IMR-90 (cell line): ENCODE results near the gene TBATA. TPM values are rescaled to one million over a fixed set of nuclear protein-coding genes. Genes with fewer than 3 reads are reported as not detected.

Source experiments
- ATAC-seq: fragments of 200-7000 bp; cut with Tn5 transposase; 2 replicates; pipeline ENCODE4 v1.9.1; 2020; ENCODE audit warnings: low read depth, mild to moderate bottlenecking, moderate library complexity
- BruUV-seq: library from RNA; stranded (reverse); fragments of 400-500 nt; replicated peaks from 2 replicates; lab custom pipeline; 2021; lab: Mats Ljungman, UMichigan
- CTCF ChIA-PET: fragments of 300-600 bp; formaldehyde crosslinking; extraction: SDS; loops from one replicate; lab custom pipeline; 2021; ENCODE audit warnings: antibody characterized with exemption; lab: Yijun Ruan, JAX
- POLR2A ChIA-PET: fragments of 300-600 bp; sonication (Branson Sonifier 250); formaldehyde crosslinking; loops from one replicate; lab custom pipeline; 2022; ENCODE audit warnings: antibody characterized with exemption; ENCODE audit not compliant: unreplicated experiment; lab: Charles Lee
- DNase-seq: peaks from one replicate; pipeline ENCODE4 v3.0.0; 2013
- H2AFZ ChIP-seq: replicated peaks from 2 replicates; pipeline ENCODE3; 2013; ENCODE audit warnings: low read length, mild to moderate bottlenecking; ENCODE audit not compliant: poor library complexity
- H2AK5ac ChIP-seq: 2 replicates; pipeline ENCODE4 v1.6.1; 2013; ENCODE audit warnings: low read depth, low read length, inconsistent platforms
- H2AK9ac ChIP-seq: replicated peaks from 2 replicates; pipeline ENCODE3; 2013; ENCODE audit warnings: mild to moderate bottlenecking, low read depth, low read length, moderate library complexity; ENCODE audit not compliant: poor library complexity
- H2BK120ac ChIP-seq: 2 replicates; pipeline ENCODE4 v1.6.1; 2013; ENCODE audit warnings: low read depth, low read length, inconsistent platforms
- H2BK15ac ChIP-seq: 3 replicates; pipeline ENCODE4 v1.6.1; 2013; ENCODE audit warnings: low read depth, low read length, inconsistent platforms
- H2BK20ac ChIP-seq: 2 replicates; pipeline ENCODE4 v1.6.1; 2013; ENCODE audit warnings: low read depth, mild to moderate bottlenecking, inconsistent platforms, low read length, moderate library complexity
- H2BK5ac ChIP-seq: 2 replicates; pipeline ENCODE4 v1.6.1; 2013; ENCODE audit warnings: mild to moderate bottlenecking, low read depth, low read length, inconsistent platforms; ENCODE audit not compliant: poor library complexity, severe bottlenecking
- H3K14ac ChIP-seq: replicated peaks from 2 replicates; pipeline ENCODE4 v1.6.1; 2013; ENCODE audit warnings: low read depth, low read length, inconsistent platforms
- H3K18ac ChIP-seq: 2 replicates; pipeline ENCODE4 v1.6.1; 2013; ENCODE audit warnings: low read depth, low read length, control low read depth
- H3K23ac ChIP-seq: 2 replicates; pipeline ENCODE4 v1.6.1; 2013; ENCODE audit warnings: low read depth, low read length, inconsistent platforms
- H3K27ac ChIP-seq: 2 replicates; pipeline ENCODE4 v1.5.1; 2013; ENCODE audit warnings: mild to moderate bottlenecking, control low read depth, low read length; ENCODE audit not compliant: insufficient read depth
- H3K27me3 ChIP-seq: 2 replicates; pipeline ENCODE4 v1.6.1; 2013; ENCODE audit warnings: low read length; ENCODE audit not compliant: control insufficient read depth, insufficient read depth
- H3K36me3 ChIP-seq: 2 replicates; pipeline ENCODE4 v1.6.1; 2013; ENCODE audit warnings: low read length, mixed read lengths; ENCODE audit not compliant: control insufficient read depth, insufficient read depth
- H3K4ac ChIP-seq: 2 replicates; pipeline ENCODE4 v1.6.1; 2013; ENCODE audit warnings: low read depth, low read length, inconsistent platforms
- H3K4me1 ChIP-seq: 2 replicates; pipeline ENCODE4 v1.6.1; 2013; ENCODE audit warnings: low read length, mixed read lengths; ENCODE audit not compliant: control insufficient read depth, insufficient read depth
- H3K4me2 ChIP-seq: 2 replicates; pipeline ENCODE4 v1.6.1; 2013; ENCODE audit warnings: low read depth, mild to moderate bottlenecking, control low read depth, low read length, moderate library complexity
- H3K4me3 ChIP-seq: 2 replicates; pipeline ENCODE4 v1.5.1; 2013; ENCODE audit warnings: low read depth, mild to moderate bottlenecking, control low read depth, low read length, moderate library complexity; ENCODE audit not compliant: insufficient read depth
- H3K56ac ChIP-seq: 2 replicates; pipeline ENCODE4 v1.6.1; 2013; ENCODE audit warnings: low read length, inconsistent platforms; ENCODE audit not compliant: insufficient read depth; ENCODE audit errors: extremely low read depth
- H3K79me1 ChIP-seq, 2 experiments: 2 replicates each; pipeline ENCODE4 v1.6.1; 2013; ENCODE audit warnings: low read length in 2 of 2, inconsistent platforms in 1 of 2, low read depth in 1 of 2
- H3K9ac ChIP-seq: 2 replicates; pipeline ENCODE4 v1.6.1; 2013; ENCODE audit warnings: low read depth, low read length, control low read depth
- H3K9me1 ChIP-seq: 2 replicates; pipeline ENCODE4 v1.6.1; 2013; ENCODE audit warnings: low read length, inconsistent platforms; ENCODE audit not compliant: insufficient read depth
- H3K9me3 ChIP-seq: 2 replicates; pipeline ENCODE4 v1.6.1; 2013; ENCODE audit warnings: low read length; ENCODE audit not compliant: control insufficient read depth, insufficient read depth
- H4K20me1 ChIP-seq: 2 replicates; pipeline ENCODE4 v1.6.1; 2013; ENCODE audit warnings: low read length, inconsistent platforms; ENCODE audit not compliant: insufficient read depth
- H4K5ac ChIP-seq: 2 replicates; pipeline ENCODE4 v1.6.1; 2013; ENCODE audit warnings: mild to moderate bottlenecking, low read depth, low read length, control low read depth
- H4K8ac ChIP-seq, 2 experiments: 2 replicates each; pipeline ENCODE4 v1.6.1; 2013; ENCODE audit warnings: low read depth in 2 of 2, low read length in 2 of 2, control low read depth in 1 of 2, inconsistent platforms in 1 of 2
- H4K91ac ChIP-seq: 2 replicates; pipeline ENCODE4 v1.6.1; 2013; ENCODE audit warnings: low read depth, low read length, inconsistent platforms; ENCODE audit not compliant: insufficient read depth
- BHLHE40 ChIP-seq: fragments of 150-350 bp; IDR thresholded peaks from 2 replicates; pipeline ENCODE4 v1.6.1; 2016; ENCODE audit warnings: mild to moderate bottlenecking, low read depth, low read length
- POLR2A ChIP-seq: IDR thresholded peaks from 2 replicates; pipeline ENCODE4 v1.6.1; 2012; ENCODE audit warnings: mild to moderate bottlenecking, low read depth, low read length
- RAD21 ChIP-seq: IDR thresholded peaks from 2 replicates; pipeline ENCODE4 v1.6.1; 2012; ENCODE audit warnings: low read length, improper control_type of control experiment
- USF2 ChIP-seq: fragments of 150-350 bp; IDR thresholded peaks from 2 replicates; pipeline ENCODE4 v1.6.1; 2017; ENCODE audit warnings: mild to moderate bottlenecking, antibody characterized with exemption, low read length, low read depth
- WGBS, 2 experiments: methylation state at CpG; one replicate each; pipeline versions ENCODE4 v1.1.5 to v1.1.7; 2013; ENCODE audit warnings: missing lambda C conversion rate in 2 of 2; ENCODE audit not compliant: insufficient read length in 1 of 2; ENCODE audit errors: extremely low coverage in 2 of 2; 5-methylcytosine and 5-hydroxymethylcytosine counted together
- dilution Hi-C: fragments of 300-500 bp; cut with HindIII; formaldehyde crosslinking; loops from one replicate; pipeline ENCODE4 v1.14.3; 2018; ENCODE audit warnings: low sequenced_read_pairs; ENCODE audit not compliant: unreplicated experiment
- in situ Hi-C: fragments of 300-500 bp; cut with MboI; formaldehyde crosslinking; loops from 3 replicates; pipeline ENCODE4 v1.14.3; 2019; ENCODE audit warnings: low sequenced_read_pairs, inconsistent platforms, mixed read lengths
- intact Hi-C: fragments of 100-400 bp; cut with micrococcal nuclease; formaldehyde crosslinking; loops from 2 replicates; pipeline ENCODE4 v1.10.0; 2022
- polyA plus RNA-seq, 3 experiments: library from polyadenylated mRNA; depleted of rRNA; stranded (reverse); fragments of >200 nt; gene quantifications; 2 replicates each; pipeline ENCODE4 v1.2.3, GENCODE V29; 2012; ENCODE audit warnings: low replicate concordance in 1 of 3
- total RNA-seq: library from RNA; depleted of rRNA; stranded (reverse); fragments of >200 nt; gene quantifications from 2 replicates; pipeline ENCODE4 v1.2.3, GENCODE V29; 2012

TBATA gene
- total and polyA plus RNA-seq, 2 of the 4 experiments (the other 2 are of a cell fraction) = not detected

- peaks cover 7% of the 10 kb centered on the region; the same call in 1 of the 2 replicates for H3K9me3 ChIP-seq
- intact Hi-C loops = no loop called here
- H2BK15ac ChIP-seq = no peak overlapping the region
- TF ChIP-seq USF2 (no peak), BHLHE40 (no peak), POLR2A (no peak), RAD21 (no peak)
- no peak overlapping the region for H4K8ac ChIP-seq
- no peak overlapping the region for H2AK5ac ChIP-seq
- H3K9me1 ChIP-seq = no peaks in the 10 kb centered on the region
- no peak overlapping the region for H2AFZ ChIP-seq
- peaks cover 32% of the 10 kb centered on the region for H3K27me3 ChIP-seq
- in situ Hi-C loops = no loop called here
- no peak overlapping the region for H2BK20ac ChIP-seq
- H3K27ac ChIP-seq = no peak overlapping the region
- no peak overlapping the region for H3K9ac ChIP-seq
- H4K5ac ChIP-seq = no peak overlapping the region
- no peaks in the 10 kb centered on the region for H3K4me1 ChIP-seq
- H2BK5ac ChIP-seq = no peak overlapping the region
- H3K18ac ChIP-seq = no peak overlapping the region
- H3K36me3 ChIP-seq = no peaks in the 10 kb centered on the region
- ATAC-seq (no peak), DNase-seq (no peak)
- dilution Hi-C loops = no loop called here
- no peak overlapping the region for H3K14ac ChIP-seq
- no TSS peak for BruUV-seq
- H4K20me1 ChIP-seq = no peaks in the 10 kb centered on the region
- POLR2A ChIA-PET = no interaction called here
- H3K4ac ChIP-seq = no peak overlapping the region
- no peak overlapping the region for H3K23ac ChIP-seq
- CTCF ChIA-PET = no interaction called here
- no peak overlapping the region for H4K91ac ChIP-seq
- no CpG with 5 or more reads among the region's 2 CpGs for WGBS, 2 experiments
- H2BK120ac ChIP-seq = no peak overlapping the region
- H3K56ac ChIP-seq = no peak overlapping the region
- no peak overlapping the region for H2AK9ac ChIP-seq
- no peak overlapping the region for H3K4me2 ChIP-seq
- no peaks in the 10 kb centered on the region for H3K79me1 ChIP-seq
- no peak overlapping the region for H3K4me3 ChIP-seq
Measured at GRCh38 chr10:70770001-70770400, 15.2 kb downstream of the TBATA start.
